ENCODE results near the gene ELAC1.

DNA sequence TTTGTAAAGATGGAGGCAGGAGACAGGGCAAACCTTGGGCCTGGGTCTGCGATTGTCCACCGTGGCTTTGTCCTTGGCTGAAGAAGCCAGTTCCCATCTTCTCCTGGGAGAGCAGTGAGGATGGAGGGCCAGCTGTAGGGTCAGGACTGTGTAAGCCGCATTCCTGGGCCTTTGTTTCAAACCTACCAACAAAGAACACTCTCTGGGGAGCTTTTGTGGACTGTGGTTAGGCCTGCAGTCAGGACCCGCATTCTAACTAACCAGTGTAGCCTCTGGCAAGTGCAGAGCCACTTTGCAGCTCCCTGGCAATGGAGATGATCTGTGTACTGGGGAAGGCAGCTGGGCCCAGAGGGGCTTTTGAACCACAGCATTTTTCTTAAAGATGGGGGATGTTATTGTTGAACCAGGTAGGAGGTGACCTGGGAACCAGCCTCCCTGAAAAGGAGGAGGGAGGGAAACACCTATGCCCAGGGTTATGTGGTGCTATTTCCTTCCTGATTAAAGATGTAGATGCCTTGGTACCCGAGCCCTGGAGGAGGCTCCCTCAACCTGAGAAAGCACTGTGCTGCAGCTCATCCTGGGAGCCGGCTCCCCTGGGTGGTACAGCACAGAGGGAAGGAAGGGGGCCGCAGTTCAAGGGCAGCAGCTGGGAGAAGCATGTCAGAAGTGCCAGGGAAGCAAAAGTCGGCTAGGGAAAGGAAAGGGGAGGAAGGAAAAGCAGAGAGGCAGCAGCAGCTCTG lies 49.5 kb downstream of the ELAC1 start:
- TF ChIP-seq JUN (CRISPR knock-in tag; IDR thresholded peaks at IDR 0.05) = no peak
- TF ChIP-seq, protein P1, sequence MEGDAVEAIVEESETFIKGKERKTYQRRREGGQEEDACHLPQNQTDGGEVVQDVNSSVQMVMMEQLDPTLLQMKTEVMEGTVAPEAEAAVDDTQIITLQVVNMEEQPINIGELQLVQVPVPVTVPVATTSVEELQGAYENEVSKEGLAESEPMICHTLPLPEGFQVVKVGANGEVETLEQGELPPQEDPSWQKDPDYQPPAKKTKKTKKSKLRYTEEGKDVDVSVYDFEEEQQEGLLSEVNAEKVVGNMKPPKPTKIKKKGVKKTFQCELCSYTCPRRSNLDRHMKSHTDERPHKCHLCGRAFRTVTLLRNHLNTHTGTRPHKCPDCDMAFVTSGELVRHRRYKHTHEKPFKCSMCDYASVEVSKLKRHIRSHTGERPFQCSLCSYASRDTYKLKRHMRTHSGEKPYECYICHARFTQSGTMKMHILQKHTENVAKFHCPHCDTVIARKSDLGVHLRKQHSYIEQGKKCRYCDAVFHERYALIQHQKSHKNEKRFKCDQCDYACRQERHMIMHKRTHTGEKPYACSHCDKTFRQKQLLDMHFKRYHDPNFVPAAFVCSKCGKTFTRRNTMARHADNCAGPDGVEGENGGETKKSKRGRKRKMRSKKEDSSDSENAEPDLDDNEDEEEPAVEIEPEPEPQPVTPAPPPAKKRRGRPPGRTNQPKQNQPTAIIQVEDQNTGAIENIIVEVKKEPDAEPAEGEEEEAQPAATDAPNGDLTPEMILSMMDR (IDR thresholded peaks at IDR 0.05) = no peak
